Right cardiac atrium (tissue), 5 donors: ENCODE results near the gene ADK. TPM values are rescaled to one million over a fixed set of nuclear protein-coding genes. Genes with fewer than 3 reads are reported as not detected.

Experiments
- ATAC-seq, 2 donors: fragments of 200-7000 bp; cut with Tn5 transposase; one replicate each; pipeline versions ENCODE4 v1.8.0 to v1.9.1; 2020; ENCODE audit warnings: moderate library complexity in 2 of 2, mild to moderate bottlenecking in 1 of 2
- DNase-seq, 3 donors: peaks; one replicate each; pipeline ENCODE4 v3.0.0-alpha.2; 2020
- H3K27ac ChIP-seq: one replicate; pipeline ENCODE4 v1.5.1; 2013; ENCODE audit warnings: mild to moderate bottlenecking, low read length, control low read depth, moderate library complexity
- H3K27me3 ChIP-seq: one replicate; pipeline ENCODE4 v1.6.1; 2013; ENCODE audit not compliant: control insufficient read depth, insufficient read depth
- H3K4me1 ChIP-seq: one replicate; pipeline ENCODE4 v1.6.1; 2013; ENCODE audit warnings: low read length; ENCODE audit not compliant: control insufficient read depth, insufficient read depth
- H3K4me3 ChIP-seq: one replicate; pipeline ENCODE4 v1.5.1; 2013; ENCODE audit warnings: low read length, control low read depth
- H3K9me3 ChIP-seq: one replicate; pipeline ENCODE4 v1.6.1; 2013; ENCODE audit warnings: low read length; ENCODE audit not compliant: control insufficient read depth
- WGBS: extraction: QIAGEN DNeasy Blood & Tissue Kit; methylation state at CpG from one replicate; pipeline ENCODE4 v1.1.7; 2013; 5-methylcytosine and 5-hydroxymethylcytosine counted together
- intact Hi-C, 4 donors: fragments of 100-400 bp; cut with DNase I; formaldehyde crosslinking; loops; one replicate each; pipeline versions ENCODE4 v1.11.0 to v1.14.0; 2022 to 2023
- polyA plus RNA-seq: library from polyadenylated mRNA; stranded (reverse); fragments of 200-250 nt; gene quantifications from one replicate; pipeline ENCODE4 v1.2.3, GENCODE V29; 2013
- total RNA-seq, 4 donors: library from RNA; stranded (reverse); fragmentation: NEBNext Ultra II Directional; extraction: Animal tissue kit (Norgen Biotek cat#: 25700); gene quantifications; one replicate each; pipeline ENCODE4 v1.2.1, GENCODE V29; 2021
- donor health status: healthy with polysubstance abuse.
- donor health status: DM: no; HTN: yes; CAD: no.
- donor health status: DM: no; HTN: no; CAD: no.
- donor health status: DM: no; HTN: yes; CAD: no; lungs with severe emphysema.
- donor health status: DM: yes; HTN: yes; CAD: no.

The ADK gene
- total and polyA plus RNA-seq, 5 donors, result 34.5 to 42.2 (median 41.0) TPM

GRCh38 chr10:74305730-74306129 lies 154.7 kb downstream of the ADK start:
- DNase-seq, result no peak
- 91% methylated on average over 3 of the region's 3 CpGs for WGBS
- Histone ChIP-seq H3K9me3 (no peaks in the 10 kb centered on the region), H3K4me3 (no peak overlapping the region), H3K27me3 (no peaks in the 10 kb centered on the region), H3K27ac (no peak overlapping the region), H3K4me1 (no peaks in the 10 kb centered on the region)
- intact Hi-C loops, result no loop called here
- no peak for ATAC-seq

- 81% methylated on average over 3 of the region's 3 CpGs for WGBS
- no peak overlapping the region for H3K27ac ChIP-seq
- ATAC-seq (no peak), DNase-seq (no peak)
- no peaks in the 10 kb centered on the region for H3K27me3 ChIP-seq
- no peaks in the 10 kb centered on the region for H3K9me3 ChIP-seq
- H3K4me1 ChIP-seq, result no peaks in the 10 kb centered on the region
- intact Hi-C loops, result no loop called here
- H3K4me3 ChIP-seq, result no peak overlapping the region
Observed at GRCh38 chr10:74306227-74306982, 155.4 kb downstream of the ADK start.

GRCh38 chr10:74307061-74307651 lies 156.1 kb downstream of the ADK start:
- Histone ChIP-seq H3K4me3 (no peak overlapping the region), H3K9me3 (no peaks in the 10 kb centered on the region), H3K27ac (no peak overlapping the region), H3K27me3 (no peaks in the 10 kb centered on the region), H3K4me1 (no peaks in the 10 kb centered on the region)
- intact Hi-C loops, result no loop called here
- ATAC-seq (no peak), DNase-seq (no peak)
- WGBS, result 78% methylated on average over 3 of the region's 3 CpGs

- H3K27ac ChIP-seq, result no peak overlapping the region
- intact Hi-C loops, result no loop called here
- ATAC-seq, result no peak
- no peaks in the 10 kb centered on the region for H3K4me1 ChIP-seq
- no peaks in the 10 kb centered on the region for H3K27me3 ChIP-seq
- no peak overlapping the region for H3K4me3 ChIP-seq
- DNase-seq, result no peak
- no peaks in the 10 kb centered on the region for H3K9me3 ChIP-seq
- WGBS, result 97% methylated on average over 2 of the region's 2 CpGs
Observed at GRCh38 chr10:74310652-74311257, 159.7 kb downstream of the ADK start.

GRCh38 chr10:74314166-74314565 lies 163.1 kb downstream of the ADK start:
- 30% methylated on average over 1 of the region's 1 CpG for WGBS
- Histone ChIP-seq H3K9me3 (no peaks in the 10 kb centered on the region), H3K27ac (no peak overlapping the region), H3K4me1 (no peaks in the 10 kb centered on the region), H3K27me3 (no peaks in the 10 kb centered on the region), H3K4me3 (peak overlapping the region; percentile 62)
- DNase-seq (no peak), ATAC-seq (no peak)
- intact Hi-C loops, result no loop called here

- ATAC-seq, result no peak
- Histone ChIP-seq H3K9me3 (no peaks in the 10 kb centered on the region), H3K27me3 (no peaks in the 10 kb centered on the region), H3K4me1 (no peaks in the 10 kb centered on the region), H3K27ac (no peak overlapping the region), H3K4me3 (no peak overlapping the region)
- 100% methylated on average over 1 of the region's 1 CpG for WGBS
- DNase-seq, result no peak
- intact Hi-C loops, result no loop called here
Observed at GRCh38 chr10:74320026-74320425, 169.0 kb downstream of the ADK start.

- H3K27ac ChIP-seq, result no peak overlapping the region
- H3K9me3 ChIP-seq, result no peaks in the 10 kb centered on the region
- intact Hi-C loops, result no loop called here
- DNase-seq, result no peak
- 90% methylated on average over 4 of the region's 4 CpGs for WGBS
- no peaks in the 10 kb centered on the region for H3K27me3 ChIP-seq
- no peak for ATAC-seq
- no peak overlapping the region for H3K4me3 ChIP-seq
- H3K4me1 ChIP-seq, result no peaks in the 10 kb centered on the region
Observed at GRCh38 chr10:74320717-74321116, 169.7 kb downstream of the ADK start.

- H3K27ac ChIP-seq, result no peak overlapping the region
- H3K27me3 ChIP-seq, result no peaks in the 10 kb centered on the region
- ATAC-seq (no peak), DNase-seq (no peak)
- no peaks in the 10 kb centered on the region for H3K4me1 ChIP-seq
- H3K4me3 ChIP-seq, result no peak overlapping the region
- intact Hi-C loops, result no loop called here
- H3K9me3 ChIP-seq, result no peaks in the 10 kb centered on the region
- WGBS, result 91% methylated on average over 4 of the region's 4 CpGs
Observed at GRCh38 chr10:74322141-74322540, 171.1 kb downstream of the ADK start.

GRCh38 chr10:74322565-74322964 lies 171.5 kb downstream of the ADK start:
- Histone ChIP-seq H3K4me1 (no peaks in the 10 kb centered on the region), H3K27ac (no peak overlapping the region), H3K4me3 (no peak overlapping the region), H3K9me3 (no peaks in the 10 kb centered on the region), H3K27me3 (no peaks in the 10 kb centered on the region)
- intact Hi-C loops, result no loop called here
- no peak for DNase-seq
- ATAC-seq, result no peak

- 88% methylated on average over 2 of the region's 2 CpGs for WGBS
- intact Hi-C loops, result no loop called here
- no peak for DNase-seq
- Histone ChIP-seq H3K9me3 (no peaks in the 10 kb centered on the region), H3K4me3 (no peak overlapping the region), H3K27ac (no peak overlapping the region), H3K27me3 (no peaks in the 10 kb centered on the region), H3K4me1 (no peaks in the 10 kb centered on the region)
- no peak for ATAC-seq
Observed at GRCh38 chr10:74328388-74328787, 177.4 kb downstream of the ADK start.

GRCh38 chr10:74329873-74330272 lies 178.9 kb downstream of the ADK start:
- intact Hi-C loops, result no loop called here
- Histone ChIP-seq H3K9me3 (no peaks in the 10 kb centered on the region), H3K27me3 (no peaks in the 10 kb centered on the region), H3K4me1 (no peaks in the 10 kb centered on the region), H3K4me3 (no peak overlapping the region), H3K27ac (no peak overlapping the region)
- 78% methylated on average over 2 of the region's 2 CpGs for WGBS
- no peak for ATAC-seq
- DNase-seq, result no peak
